Fibroblast of the conjunctiva (primary cell): ENCODE results near the gene B4GALT3.

Experiments used
- DNase-seq: peaks from one replicate; pipeline ENCODE4 v3.0.0-alpha.2; 2010; ENCODE audit warnings: low read depth

B4GALT3 gene

GRCh38 chr1:161127649-161128048 is 49.7 kb downstream of the B4GALT3 start:
- no peak for DNase-seq

GRCh38 chr1:161122967-161123366 is 54.3 kb downstream of the B4GALT3 start:
- no peak for DNase-seq

GRCh38 chr1:161121834-161122233 is 55.5 kb downstream of the B4GALT3 start:
- no peak for DNase-seq
